ENCODE measurements around the gene CCDC87.
"Not testable (repeated sequence)": the region's sequence is repeated elsewhere in the genome, so short reads cannot be mapped to it uniquely, and the experiment has no call there.

CCDC87 gene

GRCh38 chr11:66541892-66542291 lies 51.0 kb downstream of the CCDC87 start:
- DNase-seq (ENCODE audit: low read depth), result no peak
- no peak for TF ChIP-seq CTCF (IDR thresholded peaks at IDR 0.05; ENCODE audit: control insufficient read depth, extremely low read depth, insufficient read depth)
- no peak overlapping the region for H3K4me3 ChIP-seq (ENCODE audit: low read depth, low read length)

- not testable (repeated sequence) for DNase-seq (ENCODE audit: low read depth); H3K4me3 ChIP-seq (ENCODE audit: low read depth, low read length)
These were observed 52.3 kb downstream of the CCDC87 start for GRCh38 chr11:66540598-66540997.

Measured in LNCaP clone FGC (cell line).